Tibial nerve (tissue), 4 donors: Measurements from ENCODE around the gene ASPDH. TPM values are rescaled to one million over a fixed set of nuclear protein-coding genes. Genes with fewer than 3 reads are reported as not detected.

Experiments
- DNase-seq, 2 donors: peaks; one replicate each; pipeline ENCODE4 v3.0.0-alpha.2; 2019; ENCODE audit warnings: low spot score in 2 of 2
- H3K27ac ChIP-seq, 4 donors: fragments of 200-600 bp; sonication (generic) in 3 of 4; one replicate each; pipeline ENCODE4 v1.5.1; 2017 to 2019; ENCODE audit warnings: mild to moderate bottlenecking in 1 of 4
- H3K27me3 ChIP-seq, 2 donors: fragments of 200-600 bp; sonication (generic) in 1 of 2; one replicate each; pipeline versions ENCODE4 v1.5.1 to v1.6.0; 2017 to 2019
- H3K36me3 ChIP-seq, 3 donors: fragments of 200-600 bp; sonication (generic); one replicate each; pipeline ENCODE4 v1.5.1; 2018 to 2019
- H3K4me1 ChIP-seq, 4 donors: fragments of 200-600 bp; sonication (generic) in 3 of 4; one replicate each; pipeline ENCODE4 v1.5.1; 2017 to 2019
- H3K4me3 ChIP-seq, 4 donors: fragments of 200-600 bp; sonication (generic) in 3 of 4; one replicate each; pipeline ENCODE4 v1.5.1; 2017 to 2019; ENCODE audit warnings: mild to moderate bottlenecking in 1 of 4, moderate library complexity in 1 of 4
- H3K9me3 ChIP-seq, 4 donors: fragments of 200-600 bp; sonication (generic) in 3 of 4; one replicate each; pipeline ENCODE4 v1.5.1; 2017 to 2019
- CTCF ChIP-seq, 5 experiments: fragments of 200-600 bp in 3 of 5; fragments of 450-650 bp in 2 of 5; sonication (generic) in 3 of 5; IDR thresholded peaks; one replicate each; pipeline ENCODE4 v1.5.1; 2016 to 2019; ENCODE audit warnings: antibody characterized with exemption in 5 of 5, mild to moderate bottlenecking in 3 of 5, moderate library complexity in 2 of 5
- EP300 ChIP-seq, 2 donors: sonication (generic); formaldehyde crosslinking; IDR thresholded peaks; one replicate each; pipeline ENCODE4 v1.6.1; 2017; ENCODE audit warnings: antibody characterized with exemption in 2 of 2, mild to moderate bottlenecking in 1 of 2
- POLR2A ChIP-seq, 2 donors: fragments of 450-650 bp; IDR thresholded peaks; one replicate each; pipeline ENCODE4 v1.6.1; 2017; ENCODE audit warnings: antibody characterized with exemption in 2 of 2, mild to moderate bottlenecking in 2 of 2, moderate library complexity in 2 of 2
- WGBS, 2 donors: methylation state at CpG; one replicate each; pipeline ENCODE4 v1.1.5; 2018; 5-methylcytosine and 5-hydroxymethylcytosine counted together
- total RNA-seq, 4 donors: library from RNA; depleted of rRNA; stranded (reverse); fragments of >200 nt; gene quantifications; one replicate each; pipeline ENCODE4 v1.1.0, GENCODE V29; 2016

ASPDH gene
- total RNA-seq, 4 donors from 2014 or later, result not detected

GRCh38 chr19:50509366-50509765 lies 4.3 kb downstream of the ASPDH start:
- H3K27me3 ChIP-seq, result no peaks in the 10 kb centered on the region
- WGBS, 2 donors, result 81 to 82% methylated on average over 11 of the region's 11 CpGs
- no peak for DNase-seq

GRCh38 chr19:50508843-50509190 lies 4.9 kb downstream of the ASPDH start:
- Histone ChIP-seq H3K36me3 (peaks cover 0 to 23% (median 0%) of the 10 kb centered on the region in 3 donors), H3K27me3 (no peaks in the 10 kb centered on the region), H3K4me3 (no peak overlapping the region), H3K27ac (no peak overlapping the region), H3K9me3 (no peaks in the 10 kb centered on the region), H3K4me1 (peaks cover 0 to 34% (median 10%) of the 10 kb centered on the region in 4 donors)
- WGBS, 2 donors, result 73 to 84% methylated on average over 3 of the region's 3 CpGs
- no peak for TF ChIP-seq EP300 (IDR thresholded peaks at IDR 0.05)
- DNase-seq, result no peak

More at GRCh38 chr19:50509366-50509765, 4.3 kb downstream of the ASPDH start:
- TF ChIP-seq EP300 (IDR thresholded peaks at IDR 0.05), result no peak
- TF ChIP-seq POLR2A (IDR thresholded peaks at IDR 0.05), result no peak
- no peak for TF ChIP-seq CTCF (IDR thresholded peaks at IDR 0.05)
- no peak overlapping the region for H3K4me3 ChIP-seq
- H3K9me3 ChIP-seq, result no peaks in the 10 kb centered on the region
- no peak overlapping the region for H3K27ac ChIP-seq
- H3K36me3 ChIP-seq, result peaks cover 0 to 23% (median 0%) of the 10 kb centered on the region in 3 donors
- H3K4me1 ChIP-seq, result peaks cover 0 to 34% (median 10%) of the 10 kb centered on the region in 4 donors

GRCh38 chr19:50507376-50507775 lies 6.3 kb downstream of the ASPDH start:
- DNase-seq, result no peak

GRCh38 chr19:50506700-50507099 lies 7.0 kb downstream of the ASPDH start:
- H3K27ac ChIP-seq, result no peak overlapping the region
- no peaks in the 10 kb centered on the region for H3K9me3 ChIP-seq
- peaks cover 0 to 22% (median 10%) of the 10 kb centered on the region in 4 donors for H3K4me1 ChIP-seq
- TF ChIP-seq POLR2A (IDR thresholded peaks at IDR 0.05), result no peak
- no peak for TF ChIP-seq CTCF (IDR thresholded peaks at IDR 0.05)
- no peak for TF ChIP-seq EP300 (IDR thresholded peaks at IDR 0.05)
- no peaks in the 10 kb centered on the region for H3K27me3 ChIP-seq
- 88% methylated on average over 9 to 10 of the region's 10 CpGs for WGBS, 2 donors
- H3K4me3 ChIP-seq, result no peak overlapping the region
- H3K36me3 ChIP-seq, result peaks cover 0 to 23% (median 0%) of the 10 kb centered on the region in 3 donors
- DNase-seq, result no peak

More at GRCh38 chr19:50507376-50507775, 6.3 kb downstream of the ASPDH start:
- H3K4me1 ChIP-seq, result peaks cover 0 to 26% (median 10%) of the 10 kb centered on the region in 4 donors
- H3K9me3 ChIP-seq, result no peaks in the 10 kb centered on the region
- TF ChIP-seq EP300 (IDR thresholded peaks at IDR 0.05) (no peak), CTCF (IDR thresholded peaks at IDR 0.05) (no peak), POLR2A (IDR thresholded peaks at IDR 0.05) (no peak)
- no peak overlapping the region for H3K4me3 ChIP-seq
- H3K27ac ChIP-seq, result no peak overlapping the region
- WGBS, 2 donors, result 84 to 85% methylated on average over 6 to 8 of the region's 8 CpGs
- H3K36me3 ChIP-seq, result peaks cover 0 to 23% (median 0%) of the 10 kb centered on the region in 3 donors
- no peaks in the 10 kb centered on the region for H3K27me3 ChIP-seq

- Histone ChIP-seq H3K36me3 (peaks cover 0 to 23% (median 0%) of the 10 kb centered on the region in 3 donors), H3K27ac (no peak overlapping the region), H3K27me3 (peaks cover 0 to under 1% of the 10 kb centered on the region in 2 donors), H3K9me3 (no peaks in the 10 kb centered on the region), H3K4me3 (no peak overlapping the region), H3K4me1 (peaks cover 0 to 17% (median 9%) of the 10 kb centered on the region in 4 donors)
- WGBS, 2 donors, result 50 to 92% methylated on average over 2 to 21 of the region's 30 CpGs
- TF ChIP-seq CTCF (IDR thresholded peaks at IDR 0.05) (no peak), EP300 (IDR thresholded peaks at IDR 0.05) (no peak), POLR2A (IDR thresholded peaks at IDR 0.05) (no peak)
- no peak for DNase-seq
These were observed 7.7 kb downstream of the ASPDH start for GRCh38 chr19:50505856-50506611.
